ENCODE measurements around the gene ZNF821.

DNA sequence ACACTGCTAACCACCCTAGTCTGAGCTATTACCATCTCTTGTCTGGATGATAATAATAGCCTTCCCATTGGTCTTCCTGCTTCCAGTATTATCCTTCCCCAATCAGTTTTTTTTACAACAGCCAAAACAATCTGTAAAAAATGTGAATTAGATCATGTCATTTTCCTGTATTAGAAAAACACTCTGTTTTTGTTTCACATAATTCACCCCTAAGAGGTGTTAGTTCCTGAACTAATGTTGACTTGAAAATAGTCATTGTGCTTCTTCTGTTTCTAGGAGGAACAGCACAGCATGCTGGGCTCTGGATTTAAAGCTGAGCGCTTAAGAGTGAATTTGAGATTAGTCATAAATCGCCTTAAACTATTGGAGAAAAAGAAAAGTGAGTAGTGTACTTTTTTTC lies 31.4 kb upstream of the ZNF821 start:
- TF ChIP-seq, protein P1, sequence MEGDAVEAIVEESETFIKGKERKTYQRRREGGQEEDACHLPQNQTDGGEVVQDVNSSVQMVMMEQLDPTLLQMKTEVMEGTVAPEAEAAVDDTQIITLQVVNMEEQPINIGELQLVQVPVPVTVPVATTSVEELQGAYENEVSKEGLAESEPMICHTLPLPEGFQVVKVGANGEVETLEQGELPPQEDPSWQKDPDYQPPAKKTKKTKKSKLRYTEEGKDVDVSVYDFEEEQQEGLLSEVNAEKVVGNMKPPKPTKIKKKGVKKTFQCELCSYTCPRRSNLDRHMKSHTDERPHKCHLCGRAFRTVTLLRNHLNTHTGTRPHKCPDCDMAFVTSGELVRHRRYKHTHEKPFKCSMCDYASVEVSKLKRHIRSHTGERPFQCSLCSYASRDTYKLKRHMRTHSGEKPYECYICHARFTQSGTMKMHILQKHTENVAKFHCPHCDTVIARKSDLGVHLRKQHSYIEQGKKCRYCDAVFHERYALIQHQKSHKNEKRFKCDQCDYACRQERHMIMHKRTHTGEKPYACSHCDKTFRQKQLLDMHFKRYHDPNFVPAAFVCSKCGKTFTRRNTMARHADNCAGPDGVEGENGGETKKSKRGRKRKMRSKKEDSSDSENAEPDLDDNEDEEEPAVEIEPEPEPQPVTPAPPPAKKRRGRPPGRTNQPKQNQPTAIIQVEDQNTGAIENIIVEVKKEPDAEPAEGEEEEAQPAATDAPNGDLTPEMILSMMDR (optimal IDR thresholded peaks at IDR 0.05 in 1 of 3, IDR thresholded peaks at IDR 0.05 in 1 of 3, conservative IDR thresholded peaks at IDR 0.05 in 1 of 3; ENCODE audit: extremely low read depth in 1 of 3, insufficient read depth in 2 of 3, low read length in 3 of 3), result no peak
- no peak for TF ChIP-seq EZH2 (IDR thresholded peaks at IDR 0.05; ENCODE audit: low read length)
